ENCODE results near the gene NTRK3.

The NTRK3 gene

DNA sequence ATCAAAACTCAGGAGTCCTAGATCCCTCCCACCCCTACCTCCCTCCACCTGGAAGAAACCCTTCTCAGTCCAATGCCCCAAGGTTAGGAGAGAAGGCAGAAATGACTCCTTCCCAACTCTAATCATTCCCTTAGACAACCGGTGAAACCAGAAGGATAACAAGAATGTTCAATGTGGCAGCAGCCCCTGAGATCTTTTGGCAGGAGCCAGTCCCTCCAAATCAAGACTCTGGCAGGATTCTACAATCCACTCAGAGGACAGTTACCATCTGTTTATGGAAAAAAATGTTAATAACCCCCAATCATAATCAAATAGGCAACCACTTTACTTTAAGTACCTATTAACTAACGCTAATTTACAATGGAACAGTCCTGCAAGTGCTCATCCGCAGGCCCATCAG is 136.5 kb downstream of the NTRK3 start:
- no peak for DNase-seq (ENCODE audit: low read depth)

DNA sequence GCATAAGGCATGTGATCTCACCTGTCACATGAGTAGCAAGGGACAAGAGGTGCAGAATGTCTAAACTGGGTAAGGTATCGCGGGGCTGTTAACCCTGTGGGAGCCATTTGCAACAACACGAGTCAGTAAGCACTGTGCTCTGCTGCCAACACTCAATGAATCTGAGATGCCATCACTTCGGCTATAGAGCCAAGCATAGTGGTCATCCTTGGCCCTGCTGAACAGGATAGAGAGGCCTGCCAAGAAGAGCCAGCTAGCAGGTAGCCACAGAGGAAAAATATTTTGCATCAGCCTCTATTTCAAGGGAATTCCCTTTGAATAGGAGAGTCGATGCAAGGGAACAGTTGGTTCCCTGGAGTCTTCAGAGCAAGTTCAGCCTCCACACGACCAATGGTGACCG is 137.8 kb downstream of the NTRK3 start:
- no peak for DNase-seq (ENCODE audit: low read depth)

DNA sequence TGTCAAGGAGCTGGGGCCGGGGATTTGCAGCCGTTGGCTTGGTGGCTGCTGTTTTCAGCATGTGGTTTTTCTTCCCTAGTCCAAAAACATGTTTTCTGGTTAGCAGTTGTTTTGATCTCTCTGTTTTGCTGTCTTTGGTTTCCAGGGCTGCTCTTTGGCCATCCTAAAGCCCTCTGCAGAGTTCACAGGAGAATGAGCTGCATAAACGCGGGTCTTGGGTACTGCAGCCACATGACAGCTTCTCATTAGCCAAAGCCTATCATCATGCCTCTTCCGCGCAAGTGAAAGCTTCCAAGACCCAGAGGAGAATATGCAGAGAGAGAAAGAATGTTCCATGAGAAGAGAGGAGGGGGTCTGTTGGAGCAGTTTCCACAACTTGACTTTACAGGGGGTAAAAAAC is 138.5 kb downstream of the NTRK3 start:
- no peak for DNase-seq (ENCODE audit: low read depth)

DNA sequence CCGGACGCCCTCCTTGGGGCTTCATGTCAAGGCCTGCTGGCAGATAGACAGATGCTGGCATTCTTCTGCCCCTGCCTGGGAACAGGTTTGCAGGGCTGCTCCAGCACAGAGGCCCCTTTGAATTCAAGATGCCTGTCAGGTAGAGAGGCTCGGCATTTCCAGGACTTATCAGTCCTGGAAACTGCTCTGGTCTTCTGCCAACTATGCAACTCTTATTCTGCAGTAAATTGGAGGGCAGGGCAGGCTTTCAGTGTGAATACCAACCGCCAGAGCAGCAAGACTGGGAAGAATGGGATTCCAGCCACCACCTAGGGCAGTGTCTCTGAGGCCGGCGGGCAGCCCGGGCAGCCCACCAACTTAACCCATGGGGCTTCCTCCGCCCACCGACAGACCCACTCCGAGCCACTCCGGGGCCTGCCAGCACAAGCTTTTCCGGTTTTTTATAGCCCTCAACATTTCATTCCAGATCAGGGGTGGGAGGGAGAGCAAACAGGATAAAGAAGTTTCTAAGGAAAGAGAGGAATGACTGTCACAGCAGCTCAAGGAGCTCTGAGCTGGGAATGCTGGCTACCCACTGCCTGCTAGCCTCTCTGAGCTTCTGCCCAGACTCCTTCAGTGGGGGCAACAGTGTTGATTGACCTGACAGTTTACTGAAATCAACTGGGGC is 140.9 kb downstream of the NTRK3 start:
- DNase-seq (ENCODE audit: low read depth) = no peak

GRCh38 chr15:88113613-88114308 is 142.8 kb downstream of the NTRK3 start:
- no peak for DNase-seq (ENCODE audit: low read depth)

- DNase-seq (ENCODE audit: low read depth) = no peak
Observed at GRCh38 chr15:88108991-88109390, 147.5 kb downstream of the NTRK3 start.

DNA sequence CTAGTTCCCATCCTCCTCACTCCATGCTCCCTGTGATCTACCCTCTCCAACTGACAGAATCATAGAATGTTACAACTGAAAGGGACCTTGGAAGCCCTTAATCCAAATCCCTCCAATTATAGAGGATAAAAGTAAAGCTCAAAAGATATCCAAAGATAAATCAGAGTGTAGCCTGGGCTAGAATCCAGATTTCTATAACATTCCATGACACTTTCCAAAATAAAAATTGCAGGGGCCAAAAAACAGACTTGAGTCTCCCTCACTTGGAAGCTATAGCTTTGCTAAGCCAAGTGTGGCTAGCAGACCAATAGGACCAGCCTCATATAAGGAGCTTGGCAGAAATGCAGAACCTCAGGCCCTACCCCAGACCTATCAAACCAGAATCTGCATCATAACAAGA is 148.1 kb downstream of the NTRK3 start:
- no peak for DNase-seq (ENCODE audit: low read depth)

DNA sequence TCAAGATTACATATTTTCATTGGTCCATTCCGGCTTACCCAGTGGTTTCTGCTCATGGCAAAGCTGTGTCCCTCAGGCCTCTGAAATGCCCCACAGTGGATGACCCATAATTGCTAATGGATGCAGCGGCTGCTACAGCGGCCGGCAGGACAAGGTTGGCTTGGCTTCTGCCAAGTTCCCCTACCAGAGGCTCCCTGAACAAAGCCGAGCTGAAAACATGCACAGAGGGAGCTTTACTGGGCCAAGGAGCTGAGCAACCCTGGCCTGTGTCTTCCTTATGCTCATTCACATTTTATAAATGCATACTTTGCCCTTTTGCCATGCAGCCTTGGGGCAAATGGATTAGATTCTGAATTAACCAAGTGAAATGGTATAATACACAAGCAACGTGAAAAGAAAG is 150.5 kb downstream of the NTRK3 start:
- DNase-seq (ENCODE audit: low read depth) = no peak

DNA sequence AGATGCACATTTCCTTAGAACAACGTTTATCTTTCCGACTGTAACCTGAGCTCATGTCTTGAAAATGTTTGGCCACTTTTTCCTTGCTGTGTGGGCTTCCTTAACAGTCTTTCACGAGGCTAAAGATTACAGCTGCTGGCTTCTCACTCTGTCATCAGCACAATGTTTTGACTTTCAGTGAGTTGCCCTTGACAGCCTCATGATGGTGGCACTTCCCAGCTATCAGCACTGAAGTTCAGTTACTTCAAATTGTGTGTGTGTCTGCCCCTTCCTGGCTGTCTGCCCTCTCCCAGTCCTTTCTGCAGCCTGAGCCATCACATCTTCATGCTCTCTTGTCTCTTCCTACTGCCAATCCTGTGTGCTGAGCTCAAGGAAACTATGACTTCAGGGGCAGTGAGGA is 152.2 kb downstream of the NTRK3 start:
- DNase-seq (ENCODE audit: low read depth) = no peak

GRCh38 chr15:88100181-88100580 is 156.4 kb downstream of the NTRK3 start:
- no peak for DNase-seq (ENCODE audit: low read depth)

GRCh38 chr15:88098361-88098760 is 158.2 kb downstream of the NTRK3 start:
- no peak for DNase-seq (ENCODE audit: low read depth)

- DNase-seq (ENCODE audit: low read depth) = no peak
Observed at GRCh38 chr15:88091444-88092016, 165.0 kb downstream of the NTRK3 start.

DNA sequence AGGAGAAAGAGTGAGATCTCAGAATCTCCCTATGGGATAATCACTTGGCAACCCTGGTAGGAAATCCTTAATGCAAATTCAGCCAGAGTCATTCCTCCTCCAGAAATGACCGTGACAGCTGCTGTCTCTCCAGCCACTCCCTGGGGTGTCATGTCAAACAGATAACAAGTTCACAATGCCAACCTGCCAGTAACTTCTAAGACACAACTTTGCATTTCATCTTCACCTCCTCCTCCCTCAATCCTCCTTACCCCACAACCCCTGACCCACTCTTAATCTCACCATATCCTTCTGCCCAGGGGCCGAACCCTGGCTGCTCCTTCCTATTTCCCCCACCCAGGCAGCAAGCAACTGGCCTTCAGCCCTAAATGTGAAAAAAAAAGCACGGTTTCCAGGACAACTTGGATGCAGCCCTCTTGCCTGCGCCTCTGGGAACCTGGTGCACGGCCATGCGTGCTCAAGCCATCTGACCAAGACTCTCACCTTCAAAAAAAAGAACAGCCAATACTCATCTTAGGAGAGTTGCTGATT is 166.0 kb downstream of the NTRK3 start:
- no peak for DNase-seq (ENCODE audit: low read depth)

DNA sequence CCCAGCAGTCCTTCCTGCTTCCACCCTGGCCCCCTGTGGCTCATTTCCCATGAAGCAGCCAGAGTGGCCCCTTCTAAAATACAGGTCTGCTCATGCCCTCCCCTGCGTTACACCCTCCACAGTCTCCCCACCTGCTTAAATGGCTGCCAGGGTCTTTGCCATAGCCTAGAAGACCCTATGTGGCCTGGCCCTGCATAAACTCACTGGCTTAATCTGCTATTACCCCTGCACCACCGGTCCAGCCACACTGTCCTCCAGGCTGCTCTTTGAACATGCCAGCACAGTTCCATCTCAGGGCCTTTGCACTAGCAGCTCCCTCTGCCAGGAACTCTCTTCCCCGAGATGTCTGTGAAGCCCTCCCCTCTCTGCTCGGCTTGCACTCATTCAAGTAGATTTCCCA is 166.8 kb downstream of the NTRK3 start:
- no peak for DNase-seq (ENCODE audit: low read depth)

DNA sequence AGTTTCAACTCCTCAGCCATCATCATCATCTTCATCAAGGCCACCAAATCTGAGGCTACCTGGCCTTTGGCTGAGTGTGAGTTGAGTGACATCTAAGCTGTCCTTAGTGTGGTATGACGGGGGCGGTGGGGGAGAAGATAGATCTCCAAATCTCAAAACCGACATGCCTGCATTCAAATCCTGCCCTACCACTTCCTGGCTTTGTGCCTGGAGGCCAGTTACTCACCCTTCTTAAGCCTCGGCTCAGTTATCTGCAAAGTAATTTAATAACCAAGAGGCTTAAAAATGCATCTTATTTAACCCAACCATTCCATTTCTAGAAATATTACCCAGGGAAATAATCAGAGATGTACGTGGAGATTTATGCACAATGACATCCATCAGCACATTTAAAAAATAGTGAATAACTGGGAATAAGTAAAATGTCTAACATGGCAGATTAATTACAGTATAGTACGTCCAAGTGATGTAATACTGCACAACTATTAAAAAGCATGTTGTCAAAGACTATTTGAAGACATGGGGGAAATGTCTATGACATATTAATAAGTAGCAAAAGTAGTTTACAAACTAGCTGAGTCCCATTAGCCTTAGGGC is 167.4 kb downstream of the NTRK3 start:
- no peak for DNase-seq (ENCODE audit: low read depth)

DNA sequence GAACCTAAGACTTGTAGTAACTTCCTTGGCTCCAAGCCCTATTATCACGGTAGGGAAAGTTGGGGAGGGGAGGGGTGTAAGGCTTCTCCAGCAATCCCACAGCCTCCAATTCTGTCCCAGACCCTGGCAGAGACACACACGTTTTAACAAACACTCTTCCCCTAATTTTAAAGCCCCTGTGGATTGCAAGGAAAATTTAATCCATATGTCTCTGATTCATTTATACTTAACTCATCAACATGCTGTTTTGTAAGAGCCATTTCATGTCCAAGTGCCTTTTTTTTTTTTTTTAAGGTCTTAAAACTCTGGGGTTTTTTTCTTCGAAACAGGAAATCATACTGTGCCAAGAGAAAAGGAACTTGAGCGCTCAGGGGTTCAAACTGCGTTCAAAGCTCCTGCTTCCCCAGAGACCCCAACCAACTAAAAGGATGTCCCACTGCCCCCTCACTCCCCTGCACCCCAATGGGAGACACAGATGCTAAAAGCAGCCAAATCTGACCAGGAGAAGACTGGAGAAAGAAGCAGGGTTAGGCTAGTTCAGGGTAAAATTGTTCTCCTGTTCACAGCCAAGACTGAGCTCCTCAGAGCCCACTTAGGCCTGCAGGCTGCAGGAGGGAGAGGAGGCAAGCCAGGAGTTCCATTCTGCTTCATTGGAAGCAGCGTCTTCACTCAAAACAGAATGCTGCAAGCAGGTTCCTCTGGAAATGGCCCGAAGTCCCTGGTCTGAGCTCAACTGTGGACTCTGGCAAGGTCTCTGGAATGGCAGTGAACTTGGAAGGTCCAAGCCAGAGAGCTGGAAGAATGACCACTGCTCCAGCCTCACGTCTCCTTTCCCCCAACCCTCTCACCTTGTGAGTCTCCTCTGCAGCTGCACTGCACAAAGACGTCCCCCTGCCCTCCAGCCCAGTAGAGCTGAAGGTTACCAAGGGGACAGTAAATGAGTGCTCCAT is 172.5 kb downstream of the NTRK3 start:
- no peak for DNase-seq (ENCODE audit: low read depth)

- no peak for DNase-seq (ENCODE audit: low read depth)
Observed at GRCh38 chr15:88080616-88081015, 175.9 kb downstream of the NTRK3 start.

- no peak for DNase-seq (ENCODE audit: low read depth)
Observed at GRCh38 chr15:88077296-88078020, 179.1 kb downstream of the NTRK3 start.

DNA sequence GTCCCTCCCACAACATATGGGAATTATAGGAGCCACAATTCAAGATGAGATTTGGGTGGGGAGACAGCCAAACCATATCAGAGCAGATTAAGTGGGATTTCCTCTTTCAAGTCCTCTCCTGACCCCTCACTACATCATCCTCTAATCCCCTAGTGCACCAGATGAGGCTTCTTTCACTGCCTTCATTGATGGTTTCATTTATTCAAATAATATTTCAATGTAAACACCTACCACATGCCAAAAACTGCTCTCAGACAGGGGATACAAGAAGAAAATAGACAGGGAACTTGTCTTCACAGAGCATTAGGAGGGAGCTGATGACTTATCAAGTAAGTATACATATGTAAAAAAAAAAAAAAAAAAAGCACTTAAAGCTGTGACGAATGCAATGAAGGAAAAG is 180.2 kb downstream of the NTRK3 start:
- no peak for DNase-seq (ENCODE audit: low read depth)

DNA sequence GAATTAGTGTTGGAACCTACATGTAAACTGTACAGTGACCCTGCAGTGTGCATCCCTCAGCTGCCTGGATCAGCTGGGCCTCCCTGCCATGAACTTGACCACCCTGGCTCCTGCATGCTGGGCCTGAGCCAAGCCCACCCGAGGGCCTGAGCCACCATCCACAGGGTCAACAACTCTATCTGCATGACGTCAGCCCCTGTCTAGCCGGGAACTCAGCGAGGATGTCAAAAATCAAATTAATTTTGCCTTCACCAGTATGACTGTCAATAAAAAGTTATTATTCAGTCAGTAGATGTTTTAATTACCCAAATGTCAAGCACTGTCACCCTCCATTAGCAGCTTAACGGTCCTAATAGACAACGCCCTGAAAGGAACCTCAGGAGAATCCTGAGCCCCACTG is 181.4 kb downstream of the NTRK3 start:
- DNase-seq (ENCODE audit: low read depth) = no peak

DNA sequence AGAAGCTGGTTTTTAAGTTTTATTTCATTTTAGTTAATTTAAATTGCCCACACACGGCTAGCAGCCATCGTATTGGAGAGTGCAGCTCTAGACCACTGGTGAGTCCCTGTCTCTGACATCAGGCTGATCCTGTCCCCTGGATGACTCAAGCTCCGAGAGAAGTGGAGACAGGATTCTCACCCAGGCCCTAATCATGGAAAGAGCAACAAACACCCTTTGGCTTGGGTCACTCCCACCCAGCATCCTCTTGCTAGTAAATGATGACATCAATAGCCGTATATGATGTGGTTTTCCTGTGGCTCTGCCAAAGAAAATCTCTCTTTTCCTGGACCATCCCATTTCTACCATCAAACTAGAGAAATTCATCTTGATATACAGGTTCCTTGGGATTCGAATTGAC is 182.2 kb downstream of the NTRK3 start:
- DNase-seq (ENCODE audit: low read depth) = no peak
